Memory B cell (primary cell): Measurements from ENCODE around the gene AFDN.

Source experiments
- ATAC-seq: fragments of 150-1000 bp; cut with Tn5 transposase; 2 replicates; pipeline ENCODE4 v1.10.0; 2021; ENCODE audit warnings: low read depth, mild to moderate bottlenecking, moderate library complexity
- DNase-seq, 2 donors: peaks; one replicate each; pipeline ENCODE4 v3.0.0; 2022; ENCODE audit warnings: low spot score in 2 of 2
- H3K27ac Mint-ChIP-seq: one replicate; pipeline ENCODE4 v1.8.0; 2022; ENCODE audit warnings: mild to moderate bottlenecking, moderate library complexity, mixed read lengths
- H3K27me3 Mint-ChIP-seq: one replicate; pipeline ENCODE4 v1.8.0; 2022; ENCODE audit warnings: mixed read lengths
- H3K36me3 Mint-ChIP-seq: one replicate; pipeline ENCODE4 v1.8.0; 2022; ENCODE audit warnings: mild to moderate bottlenecking, mixed read lengths
- H3K4me1 Mint-ChIP-seq: one replicate; pipeline ENCODE4 v1.8.0; 2022; ENCODE audit warnings: mixed read lengths
- H3K4me3 Mint-ChIP-seq: one replicate; pipeline ENCODE4 v1.8.0; 2022; ENCODE audit warnings: mild to moderate bottlenecking, moderate library complexity, mixed read lengths
- H3K9me3 Mint-ChIP-seq: one replicate; pipeline ENCODE4 v1.8.0; 2022; ENCODE audit warnings: mixed read lengths

Gene AFDN

GRCh38 chr6:167801263-167801662 lies 25.4 kb upstream of the AFDN start:
- Mint-ChIP-seq H3K36me3 (no peaks in the 10 kb centered on the region), H3K4me3 (no peak overlapping the region), H3K27me3 (peaks cover 25% of the 10 kb centered on the region), H3K9me3 (no peaks in the 10 kb centered on the region), H3K27ac (no peak overlapping the region), H3K4me1 (no peaks in the 10 kb centered on the region)
- DNase-seq (no peak), ATAC-seq (no peak)

- peaks cover 26% of the 10 kb centered on the region for H3K27me3 Mint-ChIP-seq
- DNase-seq (no peak), ATAC-seq (no peak)
- no peaks in the 10 kb centered on the region for H3K36me3 Mint-ChIP-seq
- H3K9me3 Mint-ChIP-seq, result no peaks in the 10 kb centered on the region
- no peak overlapping the region for H3K27ac Mint-ChIP-seq
- H3K4me1 Mint-ChIP-seq, result no peaks in the 10 kb centered on the region
- H3K4me3 Mint-ChIP-seq, result no peak overlapping the region
Observed at GRCh38 chr6:167802339-167802738, 24.4 kb upstream of the AFDN start.

- DNase-seq (no peak), ATAC-seq (no peak)
- Mint-ChIP-seq H3K4me3 (no peak overlapping the region), H3K9me3 (no peaks in the 10 kb centered on the region), H3K36me3 (no peaks in the 10 kb centered on the region), H3K27ac (no peak overlapping the region), H3K27me3 (peaks cover 21% of the 10 kb centered on the region), H3K4me1 (no peaks in the 10 kb centered on the region)
Observed at GRCh38 chr6:167803816-167804215, 22.9 kb upstream of the AFDN start.

- Mint-ChIP-seq H3K36me3 (no peaks in the 10 kb centered on the region), H3K27ac (no peak overlapping the region), H3K9me3 (no peaks in the 10 kb centered on the region), H3K4me3 (no peak overlapping the region), H3K27me3 (peaks cover 21% of the 10 kb centered on the region), H3K4me1 (no peaks in the 10 kb centered on the region)
- DNase-seq, result no peak
- ATAC-seq, result no peak
Observed at GRCh38 chr6:167804281-167805013, 22.3 kb upstream of the AFDN start.

- no peaks in the 10 kb centered on the region for H3K36me3 Mint-ChIP-seq
- H3K4me1 Mint-ChIP-seq, result no peaks in the 10 kb centered on the region
- peaks cover 21% of the 10 kb centered on the region for H3K27me3 Mint-ChIP-seq
- no peak overlapping the region for H3K27ac Mint-ChIP-seq
- H3K9me3 Mint-ChIP-seq, result no peaks in the 10 kb centered on the region
- DNase-seq (no peak), ATAC-seq (no peak)
- H3K4me3 Mint-ChIP-seq, result no peak overlapping the region
Observed at GRCh38 chr6:167805349-167806060, 21.2 kb upstream of the AFDN start.

GRCh38 chr6:167806061-167806700 lies 20.5 kb upstream of the AFDN start:
- Mint-ChIP-seq H3K27ac (no peak overlapping the region), H3K36me3 (no peaks in the 10 kb centered on the region), H3K27me3 (peaks cover 21% of the 10 kb centered on the region), H3K4me3 (no peak overlapping the region), H3K4me1 (no peaks in the 10 kb centered on the region), H3K9me3 (no peaks in the 10 kb centered on the region)
- no peak for DNase-seq
- no peak for ATAC-seq

GRCh38 chr6:167807200-167807599 lies 19.5 kb upstream of the AFDN start:
- no peaks in the 10 kb centered on the region for H3K4me1 Mint-ChIP-seq
- H3K4me3 Mint-ChIP-seq, result no peak overlapping the region
- H3K36me3 Mint-ChIP-seq, result no peaks in the 10 kb centered on the region
- H3K9me3 Mint-ChIP-seq, result no peaks in the 10 kb centered on the region
- H3K27me3 Mint-ChIP-seq, result peaks cover 15% of the 10 kb centered on the region
- ATAC-seq (no peak), DNase-seq (no peak)
- H3K27ac Mint-ChIP-seq, result no peak overlapping the region

- no peaks in the 10 kb centered on the region for H3K9me3 Mint-ChIP-seq
- no peak overlapping the region for H3K27ac Mint-ChIP-seq
- H3K4me1 Mint-ChIP-seq, result no peaks in the 10 kb centered on the region
- H3K36me3 Mint-ChIP-seq, result no peaks in the 10 kb centered on the region
- peaks cover 13% of the 10 kb centered on the region for H3K27me3 Mint-ChIP-seq
- no peak overlapping the region for H3K4me3 Mint-ChIP-seq
- DNase-seq (no peak), ATAC-seq (no peak)
Observed at GRCh38 chr6:167807756-167808155, 19.0 kb upstream of the AFDN start.

- Mint-ChIP-seq H3K27ac (no peak overlapping the region), H3K36me3 (no peaks in the 10 kb centered on the region), H3K4me3 (no peak overlapping the region), H3K4me1 (no peaks in the 10 kb centered on the region), H3K9me3 (no peaks in the 10 kb centered on the region), H3K27me3 (peaks cover 6% of the 10 kb centered on the region)
- DNase-seq (no peak), ATAC-seq (no peak)
Observed at GRCh38 chr6:167811040-167811439, 15.7 kb upstream of the AFDN start.

GRCh38 chr6:167811442-167812087 lies 15.1 kb upstream of the AFDN start:
- ATAC-seq, result no peak
- Mint-ChIP-seq H3K4me1 (no peaks in the 10 kb centered on the region), H3K36me3 (no peaks in the 10 kb centered on the region), H3K9me3 (no peaks in the 10 kb centered on the region), H3K27ac (no peak overlapping the region), H3K4me3 (no peak overlapping the region), H3K27me3 (peaks cover 6% of the 10 kb centered on the region)
- DNase-seq, result no peak

- no peak overlapping the region for H3K27ac Mint-ChIP-seq
- no peaks in the 10 kb centered on the region for H3K36me3 Mint-ChIP-seq
- DNase-seq (no peak), ATAC-seq (no peak)
- H3K4me3 Mint-ChIP-seq, result no peak overlapping the region
- no peaks in the 10 kb centered on the region for H3K4me1 Mint-ChIP-seq
- no peaks in the 10 kb centered on the region for H3K9me3 Mint-ChIP-seq
- H3K27me3 Mint-ChIP-seq, result peaks cover 7% of the 10 kb centered on the region
Observed at GRCh38 chr6:167812088-167812487, 14.6 kb upstream of the AFDN start.

- DNase-seq, result no peak
- no peak overlapping the region for H3K27ac Mint-ChIP-seq
- ATAC-seq, result no peak
- no peaks in the 10 kb centered on the region for H3K4me1 Mint-ChIP-seq
- H3K4me3 Mint-ChIP-seq, result peak overlapping the region; percentile 30
- H3K9me3 Mint-ChIP-seq, result no peaks in the 10 kb centered on the region
- peaks cover 15% of the 10 kb centered on the region for H3K27me3 Mint-ChIP-seq
- no peaks in the 10 kb centered on the region for H3K36me3 Mint-ChIP-seq
Observed at GRCh38 chr6:167815296-167815980, 11.3 kb upstream of the AFDN start.

GRCh38 chr6:167817016-167817415 lies 9.7 kb upstream of the AFDN start:
- Mint-ChIP-seq H3K4me3 (no peak overlapping the region), H3K4me1 (no peaks in the 10 kb centered on the region), H3K9me3 (no peaks in the 10 kb centered on the region), H3K27ac (no peak overlapping the region), H3K27me3 (peaks cover 13% of the 10 kb centered on the region), H3K36me3 (no peaks in the 10 kb centered on the region)
- no peak for DNase-seq
- no peak for ATAC-seq

GRCh38 chr6:167817729-167818128 lies 9.0 kb upstream of the AFDN start:
- Mint-ChIP-seq H3K27me3 (peaks cover 13% of the 10 kb centered on the region), H3K27ac (no peak overlapping the region), H3K4me1 (no peaks in the 10 kb centered on the region), H3K4me3 (no peak overlapping the region), H3K9me3 (no peaks in the 10 kb centered on the region), H3K36me3 (no peaks in the 10 kb centered on the region)
- ATAC-seq (no peak), DNase-seq (no peak)
